H1 (cell line): ENCODE data around the gene FMN2. TPM values are rescaled to one million over a fixed set of nuclear protein-coding genes. Genes with fewer than 3 reads are reported as not detected.

ENCODE experiments used
- CTCF ChIA-PET: fragments of 300-600 bp; sonication (Branson Sonifier 250); formaldehyde crosslinking; loops from one replicate; lab custom pipeline; 2021; ENCODE audit not compliant: partially characterized antibody; lab: Charles Lee
- POLR2A ChIA-PET: fragments of 300-600 bp; sonication (Branson Sonifier 250); formaldehyde crosslinking; loops from one replicate; lab custom pipeline; 2021; ENCODE audit warnings: inconsistent platforms; ENCODE audit not compliant: partially characterized antibody; lab: Charles Lee
- DNase-seq, 2 experiments: peaks; one replicate each; pipeline versions ENCODE4 v3.0.0 to v3.0.0-alpha.2; 2010 to 2022; ENCODE audit warnings: low spot score in 2 of 2, low read depth in 1 of 2, mixed read lengths in 1 of 2
- FAIRE-seq: peaks from 2 replicates; lab custom pipeline; 2011; peaks lifted over from hg19 to GRCh38; lab: Jason Lieb, UNC
- H2AFZ ChIP-seq: 2 replicates; pipeline ENCODE4 v1.8.1; 2012; ENCODE audit warnings: low read length, inconsistent platforms
- H2AK5ac ChIP-seq: 2 replicates; pipeline ENCODE4 v1.6.1; 2013; ENCODE audit warnings: low read depth, low read length
- H2BK120ac ChIP-seq: replicated peaks from 2 replicates; pipeline ENCODE3; 2013; ENCODE audit warnings: low read depth, low read length, inconsistent platforms
- H2BK12ac ChIP-seq: 2 replicates; pipeline ENCODE4 v1.6.1; 2013; ENCODE audit warnings: low read depth, low read length
- H2BK15ac ChIP-seq: 2 replicates; pipeline ENCODE4 v1.6.1; 2013; ENCODE audit warnings: low read length
- H2BK20ac ChIP-seq: 2 replicates; pipeline ENCODE4 v1.6.1; 2013; ENCODE audit warnings: low read length
- H2BK5ac ChIP-seq: 2 replicates; pipeline ENCODE4 v1.6.1; 2013; ENCODE audit warnings: low read depth, low read length
- H3K14ac ChIP-seq: 2 replicates; pipeline ENCODE4 v1.6.1; 2013; ENCODE audit warnings: inconsistent platforms; ENCODE audit not compliant: insufficient read length
- H3K18ac ChIP-seq: 2 replicates; pipeline ENCODE4 v1.6.1; 2013; ENCODE audit warnings: low read length; ENCODE audit errors: extremely low read depth
- H3K23ac ChIP-seq: 2 replicates; pipeline ENCODE4 v1.6.1; 2013; ENCODE audit warnings: inconsistent platforms; ENCODE audit not compliant: insufficient read length
- H3K23me2 ChIP-seq: 2 replicates; pipeline ENCODE4 v1.6.1; 2013; ENCODE audit warnings: low read depth, low read length
- H3K27ac ChIP-seq: 2 replicates; pipeline ENCODE4 v1.6.1; 2011; ENCODE audit warnings: low read depth, low read length, inconsistent platforms
- H3K27me3 ChIP-seq, 4 experiments: replicated peaks in 1 of 4; 1 replicate in 1 of 4; 2 replicates in 3 of 4; pipeline versions ENCODE4 v1.6.1 to v1.8.1; 2011 to 2013; ENCODE audit warnings: low read length in 3 of 4, mild to moderate bottlenecking in 3 of 4, inconsistent platforms in 2 of 4, mixed read lengths in 2 of 4, moderate library complexity in 1 of 4; ENCODE audit not compliant: control insufficient read depth in 3 of 4, insufficient read depth in 3 of 4; ENCODE audit errors: extremely low read depth in 1 of 4
- H3K36me3 ChIP-seq, 4 experiments: 2 replicates each; pipeline versions ENCODE4 v1.6.1 to v1.8.1; 2011 to 2013; ENCODE audit warnings: mild to moderate bottlenecking in 4 of 4, low read length in 3 of 4, moderate library complexity in 2 of 4, control low read depth in 1 of 4, inconsistent platforms in 1 of 4; ENCODE audit not compliant: insufficient read depth in 4 of 4, control insufficient read depth in 2 of 4
- H3K4ac ChIP-seq: replicated peaks from 2 replicates; pipeline ENCODE3; 2013; ENCODE audit warnings: low read length, low read depth, mixed read lengths, inconsistent platforms; ENCODE audit not compliant: insufficient read length
- H3K4me1 ChIP-seq, 4 experiments: replicated peaks in 1 of 4; 1 replicate in 1 of 4; 2 replicates in 3 of 4; pipeline versions ENCODE4 v1.6.1 to v1.8.1; 2011 to 2013; ENCODE audit warnings: low read length in 3 of 4, inconsistent platforms in 2 of 4, mixed read lengths in 1 of 4; ENCODE audit not compliant: insufficient read depth in 4 of 4, control insufficient read depth in 3 of 4
- H3K4me2 ChIP-seq, 2 experiments: 2 replicates each; pipeline versions ENCODE4 v1.6.1 to v1.8.1; 2011 to 2013; ENCODE audit warnings: low read depth in 2 of 2, low read length in 2 of 2, control low read depth in 1 of 2, inconsistent platforms in 1 of 2, mild to moderate bottlenecking in 1 of 2; ENCODE audit not compliant: insufficient read depth in 1 of 2
- H3K4me3 ChIP-seq, 4 experiments: fragments of 200-600, 300-600 bp in 1 of 4; sonication (generic), shearing (Covaris generic), sonication (Bioruptor Twin) in 1 of 4; 2 replicates each; pipeline versions ENCODE4 v1.5.1 to v1.8.1; 2011 to 2016; ENCODE audit warnings: low read length in 4 of 4, low read depth in 3 of 4, control low read depth in 2 of 4, inconsistent platforms in 2 of 4, mild to moderate bottlenecking in 2 of 4, mixed read lengths in 1 of 4, moderate library complexity in 1 of 4; ENCODE audit not compliant: insufficient read depth in 2 of 4; ENCODE audit errors: extremely low read depth in 1 of 4
- H3K56ac ChIP-seq: replicated peaks from 2 replicates; pipeline ENCODE3; 2013; ENCODE audit warnings: low read depth, mild to moderate bottlenecking, mixed read lengths, low read length, inconsistent platforms; ENCODE audit not compliant: insufficient read length
- H3K79me1 ChIP-seq: 2 replicates; pipeline ENCODE4 v1.6.1; 2013; ENCODE audit warnings: low read depth, low read length, control low read depth
- H3K79me2 ChIP-seq, 2 experiments: 2 replicates each; pipeline versions ENCODE4 v1.6.1 to v1.8.1; 2012 to 2013; ENCODE audit warnings: low read length in 2 of 2, mild to moderate bottlenecking in 2 of 2, inconsistent platforms in 1 of 2; ENCODE audit not compliant: insufficient read depth in 2 of 2, control insufficient read depth in 1 of 2
- H3K9ac ChIP-seq, 4 experiments: replicated peaks in 1 of 4; 1 replicate in 1 of 4; 2 replicates in 3 of 4; pipeline versions ENCODE4 v1.6.1 to v1.8.1; 2011 to 2013; ENCODE audit warnings: low read depth in 3 of 4, low read length in 3 of 4, control low read depth in 2 of 4, mild to moderate bottlenecking in 2 of 4, moderate library complexity in 2 of 4, inconsistent platforms in 1 of 4; ENCODE audit errors: extremely low read depth in 1 of 4
- H3K9me3 ChIP-seq, 2 experiments: 2 replicates each; pipeline versions ENCODE4 v1.6.1 to v1.8.1; 2012 to 2013; ENCODE audit warnings: mild to moderate bottlenecking in 2 of 2, moderate library complexity in 2 of 2, control low read depth in 1 of 2, inconsistent platforms in 1 of 2, low read depth in 1 of 2, low read length in 1 of 2, mixed read lengths in 1 of 2; ENCODE audit not compliant: insufficient read depth in 2 of 2
- H4K20me1 ChIP-seq, 2 experiments: replicated peaks in 1 of 2; 2 replicates each; pipeline versions ENCODE3 to v1.8.1; 2011 to 2013; ENCODE audit warnings: inconsistent platforms in 2 of 2, low read length in 2 of 2, mild to moderate bottlenecking in 1 of 2; ENCODE audit not compliant: insufficient read depth in 2 of 2, control insufficient read depth in 1 of 2
- H4K5ac ChIP-seq: 2 replicates; pipeline ENCODE4 v1.6.1; 2013; ENCODE audit warnings: low read length, low read depth, mixed read lengths, inconsistent platforms; ENCODE audit not compliant: insufficient read length
- H4K8ac ChIP-seq: 2 replicates; pipeline ENCODE4 v1.8.0; 2013; ENCODE audit warnings: mild to moderate bottlenecking, moderate library complexity, low read length, inconsistent platforms; ENCODE audit not compliant: insufficient read depth; ENCODE audit errors: extremely low read depth
- H4K91ac ChIP-seq: replicated peaks from 2 replicates; pipeline ENCODE3; 2013; ENCODE audit warnings: low read length, mixed read lengths, inconsistent platforms; ENCODE audit not compliant: insufficient read length
- CEBPB ChIP-seq: IDR thresholded peaks from 2 replicates; pipeline ENCODE4 v1.6.1; 2012; ENCODE audit warnings: low read depth, low read length
- HDAC6 ChIP-seq: IDR thresholded peaks from one replicate; pipeline ENCODE4 v1.7.1; 2012; ENCODE audit warnings: low read depth, mild to moderate bottlenecking, inconsistent platforms, low read length, moderate library complexity
- MAFK ChIP-seq: IDR thresholded peaks from 2 replicates; pipeline ENCODE4 v1.6.1; 2012; ENCODE audit warnings: low read depth, mild to moderate bottlenecking, improper control_type of control experiment, low read length
- SUZ12 ChIP-seq: fragments of 200-600 bp; sonication (generic); IDR thresholded peaks from 2 replicates; pipeline ENCODE4 v1.6.1; 2012; ENCODE audit warnings: mild to moderate bottlenecking, inconsistent platforms, low read length, moderate library complexity, mixed read lengths
- TEAD4 ChIP-seq: IDR thresholded peaks from 2 replicates; pipeline ENCODE4 v1.6.1; 2012; ENCODE audit warnings: low read depth, low read length, inconsistent platforms, mixed read lengths
- WGBS, 2 experiments: shearing (Covaris generic) in 1 of 2; methylation state at CpG; one replicate each; pipeline versions ENCODE4 v1.1.6 to v1.1.7; 2013 to 2015; ENCODE audit warnings: low lambda C conversion rate in 2 of 2, mixed read lengths in 2 of 2, inconsistent platforms in 1 of 2, low coverage in 1 of 2, missing lambda C conversion rate in 1 of 2; ENCODE audit not compliant: insufficient replicate concordance in 2 of 2, insufficient coverage in 1 of 2, insufficient read length in 1 of 2; ENCODE audit errors: extremely low coverage in 1 of 2, missing lambda C conversion rate in 1 of 2; 5-methylcytosine and 5-hydroxymethylcytosine counted together
- polyA plus RNA-seq, 7 experiments: library from polyadenylated mRNA; depleted of rRNA in 3 of 7; stranded (reverse) in 5 of 7; unstranded in 2 of 7; fragments of >200 nt in 5 of 7; fragments of 200-250 nt in 2 of 7; gene quantifications; 1 replicate in 5 of 7; 2 replicates in 1 of 7; 4 replicates in 1 of 7; pipeline versions ENCODE4 v1.2.1 to v1.2.3, GENCODE V29; 2011 to 2013; ENCODE audit warnings: missing spikeins in 2 of 7, mixed read lengths in 2 of 7
- total RNA-seq: library from RNA; stranded (reverse); fragmentation: NEBNext Ultra II Directional; extraction: Animal tissue kit (Norgen Biotek cat#: 25700); gene quantifications from 2 replicates; pipeline ENCODE4 v1.2.1, GENCODE V29; 2021
- TF ChIP-seq, protein P1 (sequence below): IDR thresholded peaks from 2 replicates; pipeline ENCODE4 v1.6.1; 2012; ENCODE audit warnings: inconsistent platforms

The FMN2 gene
- total and polyA plus RNA-seq, 2 of the 8 experiments (the other 6 are each of a cell fraction or from before 2014, with no cell fraction given), result 0.83 to 2.0 TPM

DNA sequence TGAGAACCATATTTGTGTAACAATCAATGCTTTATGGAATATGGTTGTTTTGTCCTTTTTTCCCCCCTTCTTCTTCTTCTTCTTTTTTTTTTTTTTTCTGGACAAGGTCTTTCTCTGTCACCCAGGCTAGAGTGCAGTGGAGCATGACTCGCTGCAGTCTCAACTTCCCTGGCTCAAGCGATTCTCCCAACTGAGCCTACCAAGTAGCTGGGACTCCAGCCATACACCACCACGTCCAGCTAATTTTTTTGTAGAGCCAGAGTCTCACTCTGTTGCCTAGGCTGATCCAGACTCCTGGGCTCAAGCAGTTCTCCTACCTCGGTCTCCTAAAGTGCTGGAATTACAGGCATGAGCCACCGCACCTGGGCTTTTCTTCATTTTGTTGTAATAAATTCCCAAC is 86.7 kb downstream of the FMN2 start:
- Histone ChIP-seq H3K14ac (no peak overlapping the region), H4K8ac (no peak overlapping the region), H3K18ac (no peak overlapping the region), H2AK5ac (no peak overlapping the region), H3K56ac (no peak overlapping the region), H3K79me2 (no peaks in the 10 kb centered on the region), H3K23me2 (no peaks in the 10 kb centered on the region), H3K9me3 (no peaks in the 10 kb centered on the region), H3K27ac (no peak overlapping the region), H4K20me1 (no peaks in the 10 kb centered on the region), H3K9ac (no peak overlapping the region), H2BK20ac (no peak overlapping the region), H3K4me3 (no peak overlapping the region), H2BK120ac (no peak overlapping the region), H3K4me2 (no peak overlapping the region), H3K36me3 (no peaks in the 10 kb centered on the region), H2BK15ac (no peak overlapping the region), H3K4ac (no peak overlapping the region), H3K27me3 (no peaks in the 10 kb centered on the region), H2AFZ (no peak overlapping the region), H2BK12ac (no peak overlapping the region), H4K91ac (no peak overlapping the region), H2BK5ac (no peak overlapping the region), H3K23ac (no peak overlapping the region), H3K79me1 (no peaks in the 10 kb centered on the region), H4K5ac (no peak overlapping the region), H3K4me1 (no peaks in the 10 kb centered on the region)
- TF ChIP-seq TEAD4 (no peak), CEBPB (no peak), HDAC6 (no peak), SUZ12 (no peak), MAFK (no peak)
- TF ChIP-seq, protein P1, sequence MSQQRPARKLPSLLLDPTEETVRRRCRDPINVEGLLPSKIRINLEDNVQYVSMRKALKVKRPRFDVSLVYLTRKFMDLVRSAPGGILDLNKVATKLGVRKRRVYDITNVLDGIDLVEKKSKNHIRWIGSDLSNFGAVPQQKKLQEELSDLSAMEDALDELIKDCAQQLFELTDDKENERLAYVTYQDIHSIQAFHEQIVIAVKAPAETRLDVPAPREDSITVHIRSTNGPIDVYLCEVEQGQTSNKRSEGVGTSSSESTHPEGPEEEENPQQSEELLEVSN, result no peak
- FAIRE-seq, result no peak
- DNase-seq, result no peak
- WGBS, 2 experiments, result 94% methylated on average over 4 of the region's 5 CpGs; no CpG with 5 or more reads in 1 of the 2 experiments
- ChIA-PET POLR2A (no interaction called here), CTCF (interaction anchor here (1.4 kb wide), 1 partner anchor 9 kb away, joined by 6 read pairs; no protein-coding TSS in a partner anchor)
